Activated CD4-positive, alpha-beta T cell treated with anti-CD3 and anti-CD28 coated beads, Interleukin-2, amount 50 U/mL, for 1 hour (primary cell): ENCODE data around the gene PCK1.

ENCODE experiments used
- DNase-seq: peaks from one replicate; pipeline ENCODE4 v3.0.0-alpha.2; 2020

The PCK1 gene

GRCh38 chr20:57536771-57537724, 23.9 kb upstream of the PCK1 start:
- DNase-seq: no peak

- no peak for DNase-seq
Observed at GRCh38 chr20:57537822-57538221, 23.1 kb upstream of the PCK1 start.

- no peak for DNase-seq
Observed at GRCh38 chr20:57539889-57540288, 21.0 kb upstream of the PCK1 start.

GRCh38 chr20:57540890-57541580, 19.9 kb upstream of the PCK1 start:
- DNase-seq: no peak

- no peak for DNase-seq
Observed at GRCh38 chr20:57543754-57544153, 17.2 kb upstream of the PCK1 start.

- no peak for DNase-seq
Observed at GRCh38 chr20:57544838-57545564, 15.9 kb upstream of the PCK1 start.

- no peak for DNase-seq
Observed at GRCh38 chr20:57545927-57546662, 14.8 kb upstream of the PCK1 start.

GRCh38 chr20:57546956-57547649, 13.8 kb upstream of the PCK1 start:
- no peak for DNase-seq

GRCh38 chr20:57548177-57549058, 12.5 kb upstream of the PCK1 start:
- no peak for DNase-seq

- no peak for DNase-seq
Observed at GRCh38 chr20:57552471-57552870, 8.4 kb upstream of the PCK1 start.

- no peak for DNase-seq
Observed at GRCh38 chr20:57553376-57554018, 7.4 kb upstream of the PCK1 start.

GRCh38 chr20:57555457-57556184, 5.3 kb upstream of the PCK1 start:
- no peak for DNase-seq

GRCh38 chr20:57556980-57557274, 4.0 kb upstream of the PCK1 start:
- DNase-seq: no peak

GRCh38 chr20:57557926-57558613, 2.8 kb upstream of the PCK1 start:
- no peak for DNase-seq

GRCh38 chr20:57558614-57559288, 2.2 kb upstream of the PCK1 start:
- DNase-seq: no peak

GRCh38 chr20:57559289-57559634, 1.6 kb upstream of the PCK1 start:
- no peak for DNase-seq

- no peak for DNase-seq
Observed at GRCh38 chr20:57559658-57560553, 1.0 kb upstream of the PCK1 start.
